Superior temporal gyrus (tissue), 1 donor: Measurements from ENCODE around the gene NKAIN2.

Experiments used
- DNase-seq: peaks from one replicate; pipeline ENCODE4 v3.0.0-alpha.2; 2016; ENCODE audit errors: extremely low spot score

Gene NKAIN2

DNA sequence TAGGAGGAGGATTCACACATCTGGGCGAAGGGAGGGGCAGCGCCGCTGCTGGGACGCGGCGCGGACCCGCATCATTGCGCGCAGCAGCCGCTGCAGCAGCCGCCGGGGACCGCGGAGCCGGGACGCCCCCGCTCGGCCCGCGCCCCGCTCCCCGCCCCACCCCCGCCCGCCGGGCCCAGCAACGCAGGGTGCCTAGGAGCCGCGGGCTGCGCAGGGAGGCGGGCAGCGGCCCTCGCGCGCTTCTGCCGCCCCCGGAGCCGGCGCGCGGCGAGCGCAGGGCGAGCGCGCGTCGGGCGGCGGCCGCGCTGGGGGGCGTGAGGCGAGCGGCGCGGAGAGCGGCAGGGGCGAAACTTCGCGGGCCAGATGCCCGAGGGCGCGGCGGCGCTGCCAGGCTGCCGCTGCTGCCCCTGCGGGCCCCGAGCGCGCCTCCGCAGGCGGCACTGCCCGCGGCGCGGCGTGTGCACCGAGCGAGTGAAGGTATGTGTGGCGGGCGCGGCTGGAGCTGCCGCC is at the start of gene NKAIN2:
Gene NKAIN2, plus strand, starts transcription at position 362 of the 510 bp plus-strand sequence.
- peak; percentile 28 for DNase-seq

- DNase-seq = no peak
Observed at GRCh38 chr6:123759472-123759871, 44.2 kb upstream of the NKAIN2 start.

- DNase-seq = no peak
Observed at GRCh38 chr6:123763904-123764303, 39.8 kb upstream of the NKAIN2 start.

GRCh38 chr6:123764722-123765121 is 38.9 kb upstream of the NKAIN2 start:
- no peak for DNase-seq

GRCh38 chr6:123768921-123769320 is 34.7 kb upstream of the NKAIN2 start:
- DNase-seq = no peak

GRCh38 chr6:123769431-123769830 is 34.2 kb upstream of the NKAIN2 start:
- DNase-seq = no peak

DNA sequence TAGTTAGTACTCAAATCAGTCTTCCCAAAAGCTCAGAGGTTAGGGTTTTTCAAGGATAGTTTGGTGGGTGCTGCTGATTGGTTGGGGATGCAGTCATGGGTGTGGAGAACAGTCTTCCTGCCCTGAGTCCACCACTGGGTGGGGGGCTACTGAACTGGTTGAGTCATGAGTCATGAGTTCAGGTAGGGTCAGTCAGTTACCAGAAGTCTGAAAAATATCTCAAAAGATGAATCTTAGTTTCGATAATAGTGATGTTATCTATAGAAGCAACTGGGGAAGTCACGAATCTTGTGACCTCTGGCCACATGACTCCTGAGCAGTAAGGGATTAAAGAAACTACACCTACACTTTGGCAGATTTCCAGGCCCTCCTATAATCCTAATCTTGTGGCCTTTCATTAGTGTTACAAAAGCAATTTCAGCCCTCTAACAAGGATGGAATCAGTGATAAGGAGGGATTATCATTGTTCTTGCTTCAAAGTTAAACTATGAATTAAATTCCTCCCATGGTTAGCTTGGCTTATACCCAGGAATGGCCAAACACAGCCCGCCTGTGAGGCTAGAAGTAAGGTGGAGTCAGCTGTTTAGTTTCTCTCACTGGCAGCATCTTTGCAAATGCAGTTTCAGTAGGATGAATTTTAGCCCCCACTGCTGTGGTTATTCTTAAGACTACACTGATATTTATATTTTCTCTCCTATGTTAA is 33.3 kb upstream of the NKAIN2 start:
- DNase-seq = no peak

DNA sequence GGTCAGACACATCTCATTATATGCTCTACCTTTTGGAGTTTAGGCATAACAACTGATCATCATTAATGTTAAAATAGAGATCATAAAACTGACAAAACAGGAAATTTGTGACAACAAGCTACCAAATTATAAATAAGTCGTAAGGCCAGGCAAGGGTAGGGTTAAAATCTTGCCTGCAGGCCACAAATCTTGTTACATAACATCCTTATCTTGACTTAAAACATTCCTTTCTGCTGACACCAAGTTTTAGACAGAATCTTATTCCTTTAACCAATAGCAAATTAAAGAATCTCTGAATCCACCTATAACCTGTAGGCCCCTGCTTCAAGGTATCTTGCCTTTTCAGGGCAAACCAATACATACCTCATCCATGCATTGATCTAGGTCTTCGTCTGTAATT is 32.5 kb upstream of the NKAIN2 start:
- no peak for DNase-seq

- DNase-seq = peak; percentile 79
Observed at GRCh38 chr6:123777563-123777962, 26.1 kb upstream of the NKAIN2 start.

- DNase-seq = no peak
Observed at GRCh38 chr6:123780021-123780420, 23.6 kb upstream of the NKAIN2 start.

- DNase-seq = no peak
Observed at GRCh38 chr6:123784330-123784729, 19.3 kb upstream of the NKAIN2 start.

DNA sequence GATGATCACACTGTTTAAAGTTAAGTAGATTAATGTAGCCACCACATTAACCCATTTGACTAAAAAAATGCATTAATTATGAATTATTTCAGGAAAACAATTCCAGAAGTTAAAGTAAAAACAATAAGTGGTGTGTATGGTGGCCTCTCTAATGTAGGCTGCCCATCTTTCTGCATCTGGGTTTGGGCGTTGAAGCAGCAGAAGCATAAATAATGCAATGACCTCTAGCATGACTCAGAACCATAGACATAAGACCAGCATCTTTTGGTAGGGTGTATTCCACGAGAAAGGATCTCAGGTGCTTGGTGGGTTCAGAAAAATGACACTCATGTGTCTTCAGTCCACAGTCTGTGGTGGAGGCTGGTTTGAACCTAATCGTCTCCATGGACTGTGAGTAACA is 18.6 kb upstream of the NKAIN2 start:
- no peak for DNase-seq

DNA sequence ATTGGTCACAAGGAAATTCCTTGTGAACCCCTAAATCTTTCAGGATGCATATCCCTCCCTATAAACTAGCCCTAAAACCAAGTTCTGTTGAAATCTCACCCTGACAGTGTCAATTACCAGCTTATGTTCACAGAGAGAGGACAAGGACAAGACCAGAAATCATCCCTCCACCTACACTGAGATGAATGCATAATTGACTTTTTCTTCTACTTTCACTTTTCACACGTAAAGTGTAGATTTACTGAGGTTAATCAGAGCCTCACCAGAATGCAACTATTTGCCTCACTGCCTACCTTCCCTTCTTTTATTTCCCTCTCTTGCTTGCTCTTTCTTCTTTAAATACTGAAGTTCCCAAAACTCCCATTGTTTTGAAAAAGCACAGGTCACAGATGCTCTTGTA is 15.3 kb upstream of the NKAIN2 start:
- no peak for DNase-seq

DNA sequence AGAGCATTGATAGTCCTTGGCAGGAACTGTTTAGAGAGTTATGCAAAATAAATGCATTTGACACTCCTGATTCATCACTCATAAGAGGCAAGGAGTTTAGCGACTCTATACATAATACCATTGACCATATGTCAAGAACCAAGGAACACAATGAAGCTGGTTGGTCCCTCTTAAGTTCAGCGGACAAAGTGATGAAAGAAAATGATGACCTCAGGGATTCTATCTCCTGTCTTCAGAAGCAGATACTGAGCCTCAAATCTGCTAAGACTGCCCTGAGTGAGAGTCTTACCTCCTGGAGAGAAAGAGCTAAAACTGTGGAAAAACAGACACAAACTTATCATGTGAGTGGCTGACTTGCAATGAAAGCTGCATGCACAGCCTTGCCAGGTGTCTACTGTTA is 9.5 kb upstream of the NKAIN2 start:
- no peak for DNase-seq

DNA sequence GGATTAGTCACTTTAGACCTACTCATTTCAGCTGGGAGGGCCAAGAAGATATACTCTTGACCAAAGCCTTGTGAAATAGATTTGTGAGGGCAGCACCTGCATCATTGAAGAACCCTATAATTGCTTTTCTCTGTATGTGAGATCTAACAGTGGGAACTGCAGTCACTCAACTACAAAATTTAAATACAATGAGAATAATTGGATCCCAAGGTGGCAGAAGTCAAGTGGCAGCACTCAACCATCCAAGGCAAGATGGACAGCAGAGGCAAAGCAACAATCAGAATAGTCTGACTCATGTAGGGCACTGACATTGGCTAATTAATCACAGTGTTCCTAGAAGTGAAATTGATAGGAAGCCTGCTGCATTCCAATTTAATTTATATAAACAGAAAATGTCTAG is 8.9 kb upstream of the NKAIN2 start:
- DNase-seq = no peak

GRCh38 chr6:123801067-123801466 is 2.6 kb upstream of the NKAIN2 start:
- DNase-seq = no peak

- no peak for DNase-seq
Observed at GRCh38 chr6:123802351-123802696, 1.3 kb upstream of the NKAIN2 start.

- peak; percentile 95 for DNase-seq
Observed at GRCh38 chr6:123802697-123803503, 765 bp upstream of the NKAIN2 start.

DNA sequence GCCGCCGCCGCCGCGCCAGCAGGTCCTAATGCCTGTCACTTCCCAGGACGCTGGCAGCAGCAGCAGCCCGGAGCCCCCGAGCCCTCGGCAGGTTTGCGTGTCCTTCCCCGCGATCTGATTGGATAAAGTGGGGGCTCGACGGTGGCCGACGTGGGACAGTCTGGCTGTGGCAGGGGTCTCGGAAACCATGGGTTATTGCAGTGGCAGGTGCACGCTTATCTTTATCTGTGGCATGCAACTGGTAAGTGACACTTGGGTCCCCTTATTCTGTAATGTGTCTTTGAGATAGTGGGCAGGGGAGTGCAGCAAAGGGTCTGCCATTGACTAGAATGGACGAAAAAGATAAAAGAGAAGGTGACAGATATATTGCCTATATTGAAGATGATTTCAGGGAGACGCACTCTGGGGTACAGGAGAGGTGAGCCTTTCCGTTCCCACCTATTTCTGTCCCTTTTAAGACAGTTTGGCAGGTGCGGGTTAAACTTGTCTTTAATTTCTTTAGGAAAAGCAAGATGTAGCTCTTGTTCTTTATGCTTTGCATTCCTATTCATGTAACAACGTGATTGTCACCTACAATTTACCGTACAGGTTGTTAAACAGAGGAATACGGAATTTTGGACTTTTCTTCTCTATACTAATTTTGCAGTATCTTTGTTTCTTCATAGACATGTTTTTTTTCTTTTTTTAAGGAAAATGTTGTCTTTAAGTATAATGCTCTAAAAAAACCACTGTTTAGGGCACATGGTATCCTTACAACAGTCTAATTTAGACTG is 535 bp downstream of the NKAIN2 start:
- peak; percentile 74 for DNase-seq

DNA sequence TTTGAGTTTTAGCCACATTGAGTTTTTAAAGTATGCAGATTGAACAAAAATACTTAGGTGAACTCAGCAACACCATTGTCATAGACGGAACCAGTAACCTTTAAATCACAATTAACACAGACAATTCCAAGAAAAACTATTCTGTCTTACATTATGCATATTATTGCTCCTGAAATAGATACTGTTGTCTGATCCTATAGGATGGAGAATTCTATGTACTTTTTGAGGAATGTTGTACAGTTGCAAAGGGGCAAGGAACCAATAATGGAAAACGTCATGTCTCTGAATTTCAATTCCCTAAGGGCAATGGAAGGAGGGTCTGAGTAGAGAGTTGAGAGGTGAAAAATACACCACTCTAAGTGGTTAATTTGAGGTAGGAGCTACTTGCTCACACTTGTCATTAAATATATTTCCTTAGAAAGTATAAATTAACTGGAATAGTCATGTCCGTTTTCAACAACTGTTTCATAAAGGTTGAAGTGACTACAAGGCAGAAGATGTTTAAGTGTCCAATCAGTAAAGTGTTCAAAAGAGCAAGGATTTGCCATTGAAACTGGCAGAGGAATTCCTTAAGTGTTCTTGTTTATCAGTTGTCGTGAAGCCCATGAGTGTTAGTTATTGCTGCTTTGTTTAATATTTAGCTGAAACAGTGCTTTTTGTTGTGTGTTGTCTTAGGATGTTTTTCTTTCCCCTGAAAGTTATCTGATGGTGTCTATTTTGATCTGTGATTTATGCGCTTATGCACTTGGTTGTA is 1.3 kb downstream of the NKAIN2 start:
- DNase-seq = peak; percentile 80

GRCh38 chr6:123805921-123806320 is 2.3 kb downstream of the NKAIN2 start:
- peak; percentile 80 for DNase-seq

- peak; percentile 75 for DNase-seq
Observed at GRCh38 chr6:123806561-123806960, 2.9 kb downstream of the NKAIN2 start.
